ENCODE measurements around the gene MINAR1. TPM values are rescaled to one million over a fixed set of nuclear protein-coding genes. Genes with fewer than 3 reads are reported as not detected.

MINAR1 gene, protein sequence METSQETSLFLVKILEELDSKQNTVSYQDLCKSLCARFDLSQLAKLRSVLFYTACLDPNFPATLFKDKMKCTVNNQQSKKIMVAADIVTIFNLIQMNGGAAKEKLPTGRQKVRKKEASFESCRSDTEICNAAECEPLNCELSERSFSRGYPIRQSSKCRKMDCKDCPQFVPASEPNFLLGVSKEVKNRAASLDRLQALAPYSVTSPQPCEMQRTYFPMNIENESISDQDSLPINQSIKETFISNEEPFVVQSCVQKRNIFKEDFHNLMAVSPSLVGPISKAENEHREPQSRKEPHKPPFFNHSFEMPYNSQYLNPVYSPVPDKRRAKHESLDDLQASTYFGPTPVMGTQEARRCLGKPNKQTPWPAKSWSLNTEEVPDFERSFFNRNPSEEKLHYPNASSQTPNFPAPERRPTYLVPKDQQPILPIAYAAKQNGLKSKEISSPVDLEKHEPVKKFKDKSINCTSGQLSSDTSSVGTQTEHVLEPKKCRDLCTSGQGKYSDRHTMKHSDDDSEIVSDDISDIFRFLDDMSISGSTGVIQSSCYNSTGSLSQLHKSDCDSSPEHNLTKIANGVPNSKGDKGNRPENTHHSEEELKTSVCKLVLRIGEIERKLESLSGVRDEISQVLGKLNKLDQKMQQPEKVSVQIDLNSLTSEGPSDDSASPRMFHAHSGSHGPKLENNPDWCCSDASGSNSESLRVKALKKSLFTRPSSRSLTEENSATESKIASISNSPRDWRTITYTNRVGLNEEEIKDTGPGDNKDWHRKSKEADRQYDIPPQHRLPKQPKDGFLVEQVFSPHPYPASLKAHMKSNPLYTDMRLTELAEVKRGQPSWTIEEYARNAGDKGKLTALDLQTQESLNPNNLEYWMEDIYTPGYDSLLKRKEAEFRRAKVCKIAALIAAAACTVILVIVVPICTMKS
- 0.60 and 0.93 TPM in 2 replicates for total RNA-seq

DNA sequence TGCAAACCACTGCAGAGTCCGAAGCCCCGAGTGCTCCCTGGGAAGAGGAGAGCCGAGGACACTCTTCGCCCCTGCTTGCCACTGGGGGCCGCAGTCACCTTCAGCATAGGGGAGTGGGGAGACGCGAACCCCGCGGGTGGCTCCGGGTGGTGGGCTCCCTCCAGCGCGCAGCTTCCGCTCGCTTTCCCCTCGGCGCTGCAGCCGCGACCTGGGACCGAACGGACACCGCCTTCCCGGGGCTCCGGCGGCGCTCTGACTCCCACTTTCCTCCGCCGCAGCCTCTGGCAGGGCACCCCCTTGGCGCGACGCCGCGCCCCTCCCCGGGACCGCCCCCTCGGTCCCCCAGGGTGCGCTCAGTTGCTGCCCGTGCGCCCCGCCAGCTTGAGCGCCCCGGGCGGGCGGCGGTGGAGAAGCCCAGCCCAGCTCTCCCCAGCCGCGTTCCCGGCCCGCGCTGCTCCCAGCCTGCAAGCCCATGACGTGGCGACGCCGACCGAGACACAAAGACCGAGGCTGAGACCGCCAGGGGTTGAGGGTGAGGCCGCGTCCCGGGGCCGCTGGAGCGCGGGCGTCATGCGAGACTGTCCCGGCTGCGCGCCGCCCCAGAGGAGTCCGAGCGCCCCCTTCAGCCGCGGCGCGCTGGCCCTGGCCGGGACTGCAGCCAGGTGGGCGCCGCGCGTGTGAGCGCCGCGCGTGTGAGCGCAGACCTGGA, at the start of gene MINAR1:
TSS of gene MINAR1 (plus strand) at position 701 of the 709 bp plus-strand sequence. CDS start 23,812 bp downstream, outside the sequence.
- Mint-ChIP-seq H3K4me3 (no peak within 1 kb of the TSS), H3K27me3 (ENCODE audit: insufficient read depth) (peaks cover 70% of the 10 kb centered on the region), H3K9me3 (no peaks in the 10 kb centered on the region), H3K36me3 (ENCODE audit: low read depth) (no peaks in the 10 kb centered on the region), H3K4me1 (ENCODE audit: low read depth) (no peaks in the 10 kb centered on the region), H3K27ac (no peak within 1 kb of the TSS)
- intact Hi-C loops (cut with micrococcal nuclease) = no loop called here
- DNase-seq (ENCODE audit: low spot score) = no peak

- DNase-seq (ENCODE audit: low spot score) = no peak
- no peaks in the 10 kb centered on the region for H3K36me3 Mint-ChIP-seq (ENCODE audit: low read depth)
- intact Hi-C loops (cut with micrococcal nuclease) = no loop called here
- H3K4me3 Mint-ChIP-seq = no peak overlapping the region
- H3K4me1 Mint-ChIP-seq (ENCODE audit: low read depth) = no peaks in the 10 kb centered on the region
- H3K27ac Mint-ChIP-seq = no peak overlapping the region
- H3K9me3 Mint-ChIP-seq = no peaks in the 10 kb centered on the region
- no peaks in the 10 kb centered on the region for H3K27me3 Mint-ChIP-seq (ENCODE audit: insufficient read depth)
Measured at GRCh38 chr15:79394231-79394630, 37.9 kb upstream of the MINAR1 start.

- no peak overlapping the region for H3K27ac Mint-ChIP-seq
- no peaks in the 10 kb centered on the region for H3K36me3 Mint-ChIP-seq (ENCODE audit: low read depth)
- no peak overlapping the region for H3K4me3 Mint-ChIP-seq
- no peaks in the 10 kb centered on the region for H3K4me1 Mint-ChIP-seq (ENCODE audit: low read depth)
- no peaks in the 10 kb centered on the region for H3K9me3 Mint-ChIP-seq
- intact Hi-C loops (cut with micrococcal nuclease) = no loop called here
- no peaks in the 10 kb centered on the region for H3K27me3 Mint-ChIP-seq (ENCODE audit: insufficient read depth)
- DNase-seq (ENCODE audit: low spot score) = no peak
Measured at GRCh38 chr15:79396850-79397249, 35.3 kb upstream of the MINAR1 start.

- no peak overlapping the region for H3K27ac Mint-ChIP-seq
- H3K4me1 Mint-ChIP-seq (ENCODE audit: low read depth) = no peaks in the 10 kb centered on the region
Measured at GRCh38 chr15:79397269-79397910, 34.7 kb upstream of the MINAR1 start.

GRCh38 chr15:79399606-79400005, 32.5 kb upstream of the MINAR1 start:
- no peak overlapping the region for H3K27ac Mint-ChIP-seq
- no peak overlapping the region for H3K4me3 Mint-ChIP-seq
- H3K4me1 Mint-ChIP-seq (ENCODE audit: low read depth) = no peaks in the 10 kb centered on the region
- H3K27me3 Mint-ChIP-seq (ENCODE audit: insufficient read depth) = no peaks in the 10 kb centered on the region
- intact Hi-C loops (cut with micrococcal nuclease) = no loop called here
- DNase-seq (ENCODE audit: low spot score) = no peak
- no peaks in the 10 kb centered on the region for H3K36me3 Mint-ChIP-seq (ENCODE audit: low read depth)
- no peaks in the 10 kb centered on the region for H3K9me3 Mint-ChIP-seq

More at GRCh38 chr15:79397269-79397910, 34.7 kb upstream of the MINAR1 start:
- Mint-ChIP-seq H3K36me3 (ENCODE audit: low read depth) (no peaks in the 10 kb centered on the region), H3K27me3 (ENCODE audit: insufficient read depth) (no peaks in the 10 kb centered on the region), H3K4me3 (no peak overlapping the region), H3K9me3 (no peaks in the 10 kb centered on the region)
- intact Hi-C loops (cut with micrococcal nuclease) = no loop called here
- DNase-seq (ENCODE audit: low spot score) = no peak

- Mint-ChIP-seq H3K27me3 (ENCODE audit: insufficient read depth) (no peaks in the 10 kb centered on the region), H3K4me3 (no peak overlapping the region), H3K9me3 (no peaks in the 10 kb centered on the region), H3K4me1 (ENCODE audit: low read depth) (no peaks in the 10 kb centered on the region), H3K36me3 (ENCODE audit: low read depth) (no peaks in the 10 kb centered on the region), H3K27ac (no peak overlapping the region)
- no peak for DNase-seq (ENCODE audit: low spot score)
- intact Hi-C loops (cut with micrococcal nuclease) = no loop called here
Measured at GRCh38 chr15:79400650-79401049, 31.5 kb upstream of the MINAR1 start.

DNA sequence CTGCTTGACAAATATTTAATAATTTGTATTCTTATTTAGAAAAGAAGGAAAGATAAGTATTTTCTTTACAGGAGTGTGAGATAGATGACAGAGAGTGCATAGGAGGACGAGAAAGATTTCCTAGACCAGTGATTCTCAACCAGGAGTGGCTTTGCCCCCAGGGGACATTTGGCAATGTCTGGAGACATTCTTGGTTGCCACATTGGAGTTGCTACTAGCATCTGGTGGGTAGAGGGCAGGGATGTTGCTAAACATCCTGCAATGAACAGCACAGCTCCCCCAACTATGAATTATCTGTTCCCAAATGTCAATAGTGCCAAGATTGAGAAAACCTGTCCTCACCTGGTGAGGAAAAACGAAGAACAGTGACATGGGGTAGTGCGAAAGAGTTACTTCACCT, 30.8 kb upstream of the MINAR1 start:
- H3K4me3 Mint-ChIP-seq = no peak overlapping the region
- no peaks in the 10 kb centered on the region for H3K27me3 Mint-ChIP-seq (ENCODE audit: insufficient read depth)
- H3K27ac Mint-ChIP-seq = no peak overlapping the region
- DNase-seq (ENCODE audit: low spot score) = no peak
- no peaks in the 10 kb centered on the region for H3K9me3 Mint-ChIP-seq
- no peaks in the 10 kb centered on the region for H3K36me3 Mint-ChIP-seq (ENCODE audit: low read depth)
- intact Hi-C loops (cut with micrococcal nuclease) = no loop called here
- H3K4me1 Mint-ChIP-seq (ENCODE audit: low read depth) = no peaks in the 10 kb centered on the region

DNA sequence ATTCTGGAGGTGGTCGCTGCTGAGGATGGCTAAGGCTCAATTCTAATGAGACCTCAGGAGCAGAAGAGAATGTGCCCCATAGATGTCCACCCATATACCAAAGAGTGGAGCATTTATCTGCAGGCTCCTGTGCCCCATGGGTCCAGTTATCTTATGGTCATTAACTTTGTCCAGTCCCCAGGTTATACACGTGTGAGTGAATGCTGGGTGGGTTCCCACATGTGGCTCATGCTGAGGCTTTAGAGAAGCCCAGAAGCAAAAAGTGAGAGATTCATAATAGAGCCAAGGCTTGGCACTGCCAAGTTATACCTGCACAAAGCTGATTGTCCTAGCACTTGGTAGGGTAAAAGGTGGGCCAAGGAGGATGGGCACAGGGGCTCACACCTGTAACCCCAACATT, 30.0 kb upstream of the MINAR1 start:
- no peak overlapping the region for H3K27ac Mint-ChIP-seq
- H3K9me3 Mint-ChIP-seq = no peaks in the 10 kb centered on the region
- intact Hi-C loops (cut with micrococcal nuclease) = no loop called here
- no peaks in the 10 kb centered on the region for H3K27me3 Mint-ChIP-seq (ENCODE audit: insufficient read depth)
- H3K4me1 Mint-ChIP-seq (ENCODE audit: low read depth) = no peaks in the 10 kb centered on the region
- no peak for DNase-seq (ENCODE audit: low spot score)
- H3K36me3 Mint-ChIP-seq (ENCODE audit: low read depth) = no peaks in the 10 kb centered on the region
- H3K4me3 Mint-ChIP-seq = no peak overlapping the region

DNA sequence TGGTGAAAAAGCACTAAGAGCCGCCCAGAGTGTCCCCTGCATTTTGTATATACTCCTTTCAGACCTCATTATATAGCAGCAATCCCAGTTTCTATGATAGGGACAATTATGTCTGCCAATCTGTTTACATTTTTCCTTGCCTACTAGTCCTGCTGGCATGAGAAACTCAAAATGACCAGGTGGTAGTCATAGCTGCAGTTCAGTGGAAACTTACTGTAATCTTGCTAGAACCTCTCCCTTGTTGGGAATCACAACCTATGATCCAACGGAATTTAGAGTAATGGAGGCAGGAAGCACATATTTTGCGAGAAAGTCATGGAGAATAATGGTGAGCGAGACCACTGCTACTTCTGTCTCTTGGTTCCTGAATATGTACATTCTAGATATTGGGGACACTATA, 28.6 kb upstream of the MINAR1 start:
- Mint-ChIP-seq H3K36me3 (ENCODE audit: low read depth) (no peaks in the 10 kb centered on the region), H3K27me3 (ENCODE audit: insufficient read depth) (no peaks in the 10 kb centered on the region), H3K4me1 (ENCODE audit: low read depth) (no peaks in the 10 kb centered on the region), H3K27ac (no peak overlapping the region), H3K4me3 (no peak overlapping the region), H3K9me3 (no peaks in the 10 kb centered on the region)
- DNase-seq (ENCODE audit: low spot score) = no peak
- intact Hi-C loops (cut with micrococcal nuclease) = no loop called here

DNA sequence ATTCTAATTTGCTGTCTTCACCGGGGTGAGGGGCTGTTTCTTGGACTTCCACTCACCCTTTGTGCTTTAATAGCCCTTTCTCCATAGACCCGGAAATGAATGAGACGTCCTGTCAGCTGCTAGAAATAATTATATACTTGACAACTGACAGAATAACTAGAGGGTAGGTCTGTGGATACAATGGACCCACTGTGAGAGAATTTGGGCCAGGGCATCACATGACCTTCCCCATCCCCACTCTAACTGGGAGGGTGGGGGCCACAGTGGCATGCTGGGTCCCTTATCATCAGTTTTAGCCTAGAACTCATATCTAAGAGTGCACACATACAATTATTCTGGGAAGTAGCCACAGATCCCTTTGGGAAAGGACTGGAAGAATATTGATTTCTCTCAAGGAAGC, 25.9 kb upstream of the MINAR1 start:
- no peak overlapping the region for H3K4me3 Mint-ChIP-seq
- no peaks in the 10 kb centered on the region for H3K9me3 Mint-ChIP-seq
- no peaks in the 10 kb centered on the region for H3K4me1 Mint-ChIP-seq (ENCODE audit: low read depth)
- H3K27me3 Mint-ChIP-seq (ENCODE audit: insufficient read depth) = no peaks in the 10 kb centered on the region
- intact Hi-C loops (cut with micrococcal nuclease) = no loop called here
- DNase-seq (ENCODE audit: low spot score) = no peak
- no peak overlapping the region for H3K27ac Mint-ChIP-seq
- H3K36me3 Mint-ChIP-seq (ENCODE audit: low read depth) = no peaks in the 10 kb centered on the region

DNA sequence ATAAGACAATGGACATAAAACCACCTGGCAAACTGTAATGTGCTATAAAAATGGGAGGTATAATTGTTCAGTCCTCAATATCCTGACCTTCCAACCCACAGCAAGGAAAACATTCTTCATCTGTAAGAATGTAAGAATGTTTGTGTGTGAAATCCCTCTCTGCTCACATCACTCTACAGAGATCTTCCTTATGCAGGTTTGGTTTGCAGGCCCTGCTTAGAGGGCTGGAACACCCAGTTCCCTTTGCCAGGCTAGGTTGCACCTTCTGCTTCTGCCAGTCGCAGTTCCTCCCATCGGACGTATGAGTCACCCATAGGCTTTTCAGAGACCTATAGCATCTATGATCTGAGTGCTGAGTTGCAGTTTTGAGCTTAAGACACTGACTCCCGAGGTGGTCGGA, 24.1 kb upstream of the MINAR1 start:
- H3K27ac Mint-ChIP-seq = no peak overlapping the region
- intact Hi-C loops (cut with micrococcal nuclease) = no loop called here
- no peaks in the 10 kb centered on the region for H3K27me3 Mint-ChIP-seq (ENCODE audit: insufficient read depth)
- no peaks in the 10 kb centered on the region for H3K4me1 Mint-ChIP-seq (ENCODE audit: low read depth)
- no peak overlapping the region for H3K4me3 Mint-ChIP-seq
- no peak for DNase-seq (ENCODE audit: low spot score)
- no peaks in the 10 kb centered on the region for H3K36me3 Mint-ChIP-seq (ENCODE audit: low read depth)
- H3K9me3 Mint-ChIP-seq = no peaks in the 10 kb centered on the region

DNA sequence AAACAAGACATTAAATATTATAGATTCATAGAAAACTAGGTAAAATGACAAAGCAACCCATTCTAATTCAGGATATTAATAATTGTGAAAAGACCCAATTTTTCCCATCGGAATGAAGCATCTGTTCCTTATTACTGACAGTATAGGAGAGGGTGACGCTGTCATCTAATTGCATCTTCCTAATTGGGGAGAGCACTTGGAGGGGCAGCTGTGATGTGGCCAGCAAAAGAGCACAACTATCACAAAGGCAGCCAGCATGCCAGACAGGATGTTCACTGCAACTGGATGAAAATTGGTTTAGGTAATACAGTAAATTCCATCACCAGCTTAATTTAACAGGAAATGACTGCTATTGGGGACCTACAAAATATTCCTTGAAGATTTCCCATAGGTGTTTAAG, 21.9 kb upstream of the MINAR1 start:
- DNase-seq (ENCODE audit: low spot score) = no peak
- Mint-ChIP-seq H3K36me3 (ENCODE audit: low read depth) (no peaks in the 10 kb centered on the region), H3K27ac (no peak overlapping the region), H3K4me1 (ENCODE audit: low read depth) (no peaks in the 10 kb centered on the region), H3K9me3 (no peaks in the 10 kb centered on the region), H3K4me3 (no peak overlapping the region), H3K27me3 (ENCODE audit: insufficient read depth) (no peaks in the 10 kb centered on the region)
- intact Hi-C loops (cut with micrococcal nuclease) = no loop called here
